WTC11 (cell line): Measurements from ENCODE around the gene PHKB. TPM values are rescaled to one million over a fixed set of nuclear protein-coding genes. Genes with fewer than 3 reads are reported as not detected.

Experiments used
- ATAC-seq: fragments of 200-7000 bp; cut with Tn5 transposase; 2 replicates; pipeline ENCODE4 v1.10.0; 2021; ENCODE audit warnings: mild to moderate bottlenecking, moderate library complexity
- CTCF ChIA-PET: fragments of 300-600 bp; sonication (Branson Sonifier 250); formaldehyde crosslinking; loops from one replicate; lab custom pipeline; 2021; ENCODE audit warnings: antibody characterized with exemption; lab: Charles Lee
- POLR2A ChIA-PET: fragments of 350-600 bp; sonication (Branson Sonifier 250); formaldehyde crosslinking; loops from one replicate; lab custom pipeline; 2021; ENCODE audit warnings: antibody characterized with exemption; lab: Charles Lee
- DNase-seq: peaks from one replicate; pipeline ENCODE4 v3.0.0; 2021; ENCODE audit warnings: low spot score
- H3K27ac Mint-ChIP-seq: 2 replicates; pipeline ENCODE4 v1.8.0; 2021; ENCODE audit warnings: mixed read lengths
- H3K27me3 Mint-ChIP-seq: 2 replicates; pipeline ENCODE4 v1.8.0; 2021; ENCODE audit warnings: low read depth, mild to moderate bottlenecking, moderate library complexity, mixed read lengths
- H3K36me3 Mint-ChIP-seq: 2 replicates; pipeline ENCODE4 v1.8.0; 2021; ENCODE audit warnings: mixed read lengths
- H3K4me1 Mint-ChIP-seq: 2 replicates; pipeline ENCODE4 v1.8.0; 2022; ENCODE audit warnings: mixed read lengths
- H3K4me3 Mint-ChIP-seq: 2 replicates; pipeline ENCODE4 v1.8.0; 2021; ENCODE audit warnings: mild to moderate bottlenecking, moderate library complexity, mixed read lengths
- H3K9me3 Mint-ChIP-seq: 2 replicates; pipeline ENCODE4 v1.8.0; 2021; ENCODE audit warnings: mixed read lengths
- CREM ChIP-seq: sonication (generic); formaldehyde crosslinking; IDR thresholded peaks from 2 replicates; pipeline ENCODE4 v1.8.1; 2022; ENCODE audit warnings: mild to moderate bottlenecking, missing genetic modification reagents, moderate library complexity
- EMX1 ChIP-seq: fragments of 250-450 bp; sonication (Bioruptor Pico); IDR thresholded peaks from 2 replicates; pipeline ENCODE4 v1.8.0; 2021; ENCODE audit warnings: mild to moderate bottlenecking
- GABPB1 ChIP-seq: sonication (generic); formaldehyde crosslinking; IDR thresholded peaks from 2 replicates; pipeline ENCODE4 v1.8.1; 2023; ENCODE audit warnings: mild to moderate bottlenecking, missing genetic modification reagents
- GRHL2 ChIP-seq: fragments of 250-450 bp; sonication (Bioruptor Pico); IDR thresholded peaks from 2 replicates; pipeline ENCODE4 v1.8.0; 2022; ENCODE audit warnings: mild to moderate bottlenecking, moderate library complexity; ENCODE audit not compliant: insufficient replicate concordance, severe bottlenecking
- IRF2 ChIP-seq: sonication (generic); formaldehyde crosslinking; IDR thresholded peaks from 2 replicates; pipeline ENCODE4 v1.8.0; 2022; ENCODE audit warnings: low read depth, missing genetic modification reagents, borderline replicate concordance
- MXD4 ChIP-seq: fragments of 250-450 bp; sonication (Bioruptor Pico); IDR thresholded peaks from 2 replicates; pipeline ENCODE4 v1.8.0; 2021; ENCODE audit warnings: mild to moderate bottlenecking, moderate library complexity, borderline replicate concordance
- NFE2L1 ChIP-seq: sonication (generic); formaldehyde crosslinking; IDR thresholded peaks from 2 replicates; pipeline ENCODE4 v1.8.1; 2023; ENCODE audit warnings: missing genetic modification reagents
- NFYB ChIP-seq: sonication (generic); formaldehyde crosslinking; conservative IDR thresholded peaks from 2 replicates; pipeline ENCODE4 v1.8.0; 2022; ENCODE audit warnings: low read depth, missing genetic modification reagents
- SP1 ChIP-seq: sonication (generic); formaldehyde crosslinking; conservative IDR thresholded peaks from 2 replicates; pipeline ENCODE4 v1.8.1; 2022; ENCODE audit warnings: missing genetic modification reagents
- TEAD1 ChIP-seq: sonication (generic); formaldehyde crosslinking; IDR thresholded peaks from 2 replicates; pipeline ENCODE4 v1.8.0; 2022; ENCODE audit warnings: mild to moderate bottlenecking, missing genetic modification reagents
- TP53 ChIP-seq: sonication (generic); formaldehyde crosslinking; IDR thresholded peaks from 2 replicates; pipeline ENCODE4 v1.8.1; 2023; ENCODE audit warnings: mild to moderate bottlenecking, missing genetic modification reagents
- ZNF121 ChIP-seq: sonication (generic); formaldehyde crosslinking; IDR thresholded peaks from 2 replicates; pipeline ENCODE4 v1.8.0; 2023; ENCODE audit warnings: missing genetic modification reagents
- ZNF219 ChIP-seq: sonication (generic); formaldehyde crosslinking; IDR thresholded peaks from 2 replicates; pipeline ENCODE4 v1.8.0; 2023; ENCODE audit warnings: missing genetic modification reagents, mild to moderate bottlenecking, borderline replicate concordance
- total RNA-seq: library from RNA; stranded (reverse); gene quantifications from 3 replicates; pipeline ENCODE4 v1.2.3, GENCODE V29; 2021
- TF ChIP-seq, protein P1 (sequence below): sonication (generic); formaldehyde crosslinking; IDR thresholded peaks from 2 replicates; pipeline ENCODE4 v1.8.1; 2023; ENCODE audit warnings: mild to moderate bottlenecking, missing genetic modification reagents, moderate library complexity
- TF ChIP-seq, protein P2 (sequence below): sonication (generic); formaldehyde crosslinking; conservative IDR thresholded peaks from 2 replicates; pipeline ENCODE4 v1.8.1; 2022; ENCODE audit warnings: mild to moderate bottlenecking, missing genetic modification reagents
- TF ChIP-seq, protein P3 (sequence below): fragments of 250-450 bp; sonication (Bioruptor Pico); IDR thresholded peaks from 2 replicates; pipeline ENCODE4 v1.9.0; 2021; ENCODE audit warnings: mild to moderate bottlenecking
- TF ChIP-seq, protein P4 (sequence below): sonication (generic); formaldehyde crosslinking; IDR thresholded peaks from 2 replicates; pipeline ENCODE4 v1.8.0; 2022; ENCODE audit warnings: mild to moderate bottlenecking, missing genetic modification reagents
- TF ChIP-seq, protein P5 (sequence below): fragments of 250-450 bp; sonication (Bioruptor Pico); IDR thresholded peaks from 2 replicates; pipeline ENCODE4 v1.8.0; 2021; ENCODE audit warnings: mild to moderate bottlenecking
- TF ChIP-seq, protein P6 (sequence below): fragments of 250-450 bp; sonication (Bioruptor Pico); conservative IDR thresholded peaks from 2 replicates; pipeline ENCODE4 v1.9.0; 2021; ENCODE audit warnings: mild to moderate bottlenecking

PHKB gene
- total RNA-seq, 1 experiment from 2014 or later = 43.9 TPM

DNA sequence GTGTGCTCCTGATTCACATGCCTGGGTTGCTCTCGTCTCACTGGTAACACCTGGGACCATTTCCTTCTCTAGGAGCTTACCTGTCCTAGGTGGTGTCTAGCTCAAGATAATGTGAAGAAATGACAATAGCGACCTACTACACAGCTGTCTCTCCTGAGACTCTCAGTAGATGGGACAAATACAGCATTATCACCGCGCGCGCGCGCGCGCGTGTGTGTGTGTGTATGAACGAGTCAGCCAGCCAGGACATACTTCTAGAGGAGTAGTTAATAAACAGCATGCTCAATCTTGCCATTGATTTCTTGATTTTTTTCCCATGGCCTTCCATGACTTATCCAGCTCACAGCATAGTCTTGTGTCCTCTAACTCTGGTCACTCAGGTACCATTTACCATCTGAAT is 268.6 kb downstream of the PHKB start:
- Mint-ChIP-seq H3K27ac (no peak overlapping the region), H3K4me1 (peaks cover 30% of the 10 kb centered on the region), H3K36me3 (no peaks in the 10 kb centered on the region), H3K4me3 (no peak overlapping the region), H3K9me3 (no peaks in the 10 kb centered on the region), H3K27me3 (no peaks in the 10 kb centered on the region; the same call in 1 of the 2 replicates)
- ATAC-seq (no peak), DNase-seq (no peak)
- CTCF ChIA-PET = no interaction called here
- no peak for TF ChIP-seq TP53 (CRISPR knock-in tag)
- TF ChIP-seq GABPB1 (CRISPR knock-in tag) = no peak
- TF ChIP-seq CREM (CRISPR knock-in tag) = no peak
- TF ChIP-seq IRF2 (CRISPR knock-in tag) = no peak
- TF ChIP-seq, protein P1, sequence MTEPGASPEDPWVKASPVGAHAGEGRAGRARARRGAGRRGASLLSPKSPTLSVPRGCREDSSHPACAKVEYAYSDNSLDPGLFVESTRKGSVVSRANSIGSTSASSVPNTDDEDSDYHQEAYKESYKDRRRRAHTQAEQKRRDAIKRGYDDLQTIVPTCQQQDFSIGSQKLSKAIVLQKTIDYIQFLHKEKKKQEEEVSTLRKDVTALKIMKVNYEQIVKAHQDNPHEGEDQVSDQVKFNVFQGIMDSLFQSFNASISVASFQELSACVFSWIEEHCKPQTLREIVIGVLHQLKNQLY (CRISPR knock-in tag) = no peak
- no peak for TF ChIP-seq EMX1 (CRISPR knock-in tag)
- TF ChIP-seq, protein P2, sequence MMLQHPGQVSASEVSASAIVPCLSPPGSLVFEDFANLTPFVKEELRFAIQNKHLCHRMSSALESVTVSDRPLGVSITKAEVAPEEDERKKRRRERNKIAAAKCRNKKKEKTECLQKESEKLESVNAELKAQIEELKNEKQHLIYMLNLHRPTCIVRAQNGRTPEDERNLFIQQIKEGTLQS (CRISPR knock-in tag) = no peak
- TF ChIP-seq, protein P3, sequence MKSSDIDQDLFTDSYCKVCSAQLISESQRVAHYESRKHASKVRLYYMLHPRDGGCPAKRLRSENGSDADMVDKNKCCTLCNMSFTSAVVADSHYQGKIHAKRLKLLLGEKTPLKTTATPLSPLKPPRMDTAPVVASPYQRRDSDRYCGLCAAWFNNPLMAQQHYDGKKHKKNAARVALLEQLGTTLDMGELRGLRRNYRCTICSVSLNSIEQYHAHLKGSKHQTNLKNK (CRISPR knock-in tag) = no peak
- TF ChIP-seq, protein P4, sequence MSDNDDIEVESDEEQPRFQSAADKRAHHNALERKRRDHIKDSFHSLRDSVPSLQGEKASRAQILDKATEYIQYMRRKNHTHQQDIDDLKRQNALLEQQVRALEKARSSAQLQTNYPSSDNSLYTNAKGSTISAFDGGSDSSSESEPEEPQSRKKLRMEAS (CRISPR knock-in tag) = no peak
- TF ChIP-seq GRHL2 (CRISPR knock-in tag) = no peak
- TF ChIP-seq, protein P5, sequence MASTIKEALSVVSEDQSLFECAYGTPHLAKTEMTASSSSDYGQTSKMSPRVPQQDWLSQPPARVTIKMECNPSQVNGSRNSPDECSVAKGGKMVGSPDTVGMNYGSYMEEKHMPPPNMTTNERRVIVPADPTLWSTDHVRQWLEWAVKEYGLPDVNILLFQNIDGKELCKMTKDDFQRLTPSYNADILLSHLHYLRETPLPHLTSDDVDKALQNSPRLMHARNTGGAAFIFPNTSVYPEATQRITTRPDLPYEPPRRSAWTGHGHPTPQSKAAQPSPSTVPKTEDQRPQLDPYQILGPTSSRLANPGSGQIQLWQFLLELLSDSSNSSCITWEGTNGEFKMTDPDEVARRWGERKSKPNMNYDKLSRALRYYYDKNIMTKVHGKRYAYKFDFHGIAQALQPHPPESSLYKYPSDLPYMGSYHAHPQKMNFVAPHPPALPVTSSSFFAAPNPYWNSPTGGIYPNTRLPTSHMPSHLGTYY = no peak
- no peak for TF ChIP-seq MXD4 (CRISPR knock-in tag)
- TF ChIP-seq NFYB (CRISPR knock-in tag) = no peak
- no peak for TF ChIP-seq ZNF219 (CRISPR knock-in tag)
- TF ChIP-seq TEAD1 = no peak
- TF ChIP-seq, protein P6, sequence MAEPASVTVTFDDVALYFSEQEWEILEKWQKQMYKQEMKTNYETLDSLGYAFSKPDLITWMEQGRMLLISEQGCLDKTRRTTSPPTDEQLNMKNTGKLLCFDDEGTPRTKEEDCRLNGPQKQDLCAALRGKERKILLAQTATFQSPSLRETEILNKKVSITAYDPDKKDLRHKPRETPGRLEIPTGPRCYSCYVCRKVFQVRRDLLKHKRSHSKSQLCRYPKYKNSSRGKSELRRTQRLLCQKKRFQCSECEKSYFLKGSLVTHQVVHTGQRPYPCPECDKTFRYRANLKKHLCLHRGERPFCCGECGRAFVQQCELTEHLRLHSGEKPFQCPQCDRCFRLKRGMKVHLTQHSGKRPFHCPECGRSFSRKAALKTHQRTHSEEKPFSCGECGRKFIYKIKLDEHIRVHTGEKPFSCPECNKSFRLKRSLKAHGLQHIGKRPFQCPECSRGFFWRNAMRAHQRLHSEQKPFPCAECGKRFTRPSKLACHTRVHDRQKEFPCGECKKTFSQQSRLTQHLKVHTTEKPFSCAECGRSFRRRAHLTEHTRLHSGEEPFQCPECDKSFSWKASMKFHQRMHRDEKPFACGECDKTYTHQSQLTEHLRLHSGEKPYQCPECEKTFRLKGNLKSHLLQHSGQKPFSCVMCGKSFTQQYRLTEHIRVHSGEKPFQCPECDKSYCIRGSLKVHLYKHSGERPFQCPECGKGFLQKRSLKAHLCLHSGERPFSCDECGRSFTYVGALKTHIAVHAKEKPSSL (CRISPR knock-in tag) = no peak
- TF ChIP-seq NFE2L1 = no peak
- POLR2A ChIA-PET = no interaction called here

DNA sequence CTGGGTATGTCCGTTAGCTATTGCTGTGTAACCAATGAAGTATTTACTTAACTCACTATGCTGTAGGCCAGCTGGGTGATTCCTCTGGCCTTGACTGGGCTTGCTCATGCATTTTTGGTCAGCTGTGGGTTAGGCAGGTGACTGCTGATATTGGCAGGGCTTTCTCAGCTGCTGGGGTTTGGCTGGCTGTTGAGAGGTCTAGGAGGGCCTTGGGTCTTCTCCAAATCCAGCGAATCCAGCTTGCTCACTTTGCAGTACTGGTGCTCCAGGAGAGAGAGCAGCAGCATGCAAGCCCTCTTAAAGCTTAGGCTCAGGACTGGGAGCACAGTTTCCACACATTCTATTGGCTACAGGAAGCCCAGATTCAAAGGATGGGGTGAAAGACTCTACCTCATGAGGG is 270.1 kb downstream of the PHKB start:
- Mint-ChIP-seq H3K9me3 (no peaks in the 10 kb centered on the region), H3K27ac (no peak overlapping the region), H3K4me3 (no peak overlapping the region), H3K36me3 (no peaks in the 10 kb centered on the region), H3K27me3 (no peaks in the 10 kb centered on the region), H3K4me1 (peaks cover 30% of the 10 kb centered on the region)
- ATAC-seq (peak; percentile 66), DNase-seq (no peak)
- CTCF ChIA-PET = interaction anchor here (1.8 kb wide), 1 partner anchor 434 kb away, joined by 6 read pairs; no protein-coding TSS in a partner anchor
- TF ChIP-seq SP1 (CRISPR knock-in tag) (0 out of 2 replicates have a peak, but pooled peaks have one; percentile 27), ZNF121 (CRISPR knock-in tag) (no peak)
- POLR2A ChIA-PET = interaction anchor here (0.5 kb wide), 1 partner anchor 625 kb away, joined by 4 read pairs; no protein-coding TSS in a partner anchor
